PC-9 (cell line): ENCODE results near the gene ENGASE.

Experiments
- EZH2 ChIP-seq: fragments of 200-600 bp; sonication (generic); IDR thresholded peaks from 2 replicates; pipeline ENCODE4 v1.8.0; 2017; ENCODE audit warnings: antibody characterized with exemption, low read depth
- TF ChIP-seq, protein P1 (sequence below): fragments of 200-600 bp; sonication (generic); conservative IDR thresholded peaks from 2 replicates; pipeline ENCODE4 v1.6.1; 2017; ENCODE audit warnings: mixed run types, antibody characterized with exemption, mild to moderate bottlenecking, moderate library complexity

GRCh38 chr17:79050551-79050950 lies 24.1 kb upstream of the ENGASE start:
- no peak for TF ChIP-seq EZH2
- TF ChIP-seq, protein P1, sequence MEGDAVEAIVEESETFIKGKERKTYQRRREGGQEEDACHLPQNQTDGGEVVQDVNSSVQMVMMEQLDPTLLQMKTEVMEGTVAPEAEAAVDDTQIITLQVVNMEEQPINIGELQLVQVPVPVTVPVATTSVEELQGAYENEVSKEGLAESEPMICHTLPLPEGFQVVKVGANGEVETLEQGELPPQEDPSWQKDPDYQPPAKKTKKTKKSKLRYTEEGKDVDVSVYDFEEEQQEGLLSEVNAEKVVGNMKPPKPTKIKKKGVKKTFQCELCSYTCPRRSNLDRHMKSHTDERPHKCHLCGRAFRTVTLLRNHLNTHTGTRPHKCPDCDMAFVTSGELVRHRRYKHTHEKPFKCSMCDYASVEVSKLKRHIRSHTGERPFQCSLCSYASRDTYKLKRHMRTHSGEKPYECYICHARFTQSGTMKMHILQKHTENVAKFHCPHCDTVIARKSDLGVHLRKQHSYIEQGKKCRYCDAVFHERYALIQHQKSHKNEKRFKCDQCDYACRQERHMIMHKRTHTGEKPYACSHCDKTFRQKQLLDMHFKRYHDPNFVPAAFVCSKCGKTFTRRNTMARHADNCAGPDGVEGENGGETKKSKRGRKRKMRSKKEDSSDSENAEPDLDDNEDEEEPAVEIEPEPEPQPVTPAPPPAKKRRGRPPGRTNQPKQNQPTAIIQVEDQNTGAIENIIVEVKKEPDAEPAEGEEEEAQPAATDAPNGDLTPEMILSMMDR: no peak
